Neural progenitor cell (in vitro differentiated cells): ENCODE measurements around the gene UQCR11. TPM values are rescaled to one million over a fixed set of nuclear protein-coding genes. Genes with fewer than 3 reads are reported as not detected.

Experiments used
- DNase-seq: peaks from one replicate; pipeline ENCODE4 v3.0.0-alpha.2; 2016; ENCODE audit warnings: low spot score
- H2AFZ ChIP-seq: fragments of 200-600 bp; sonication (generic); replicated peaks from 2 replicates; pipeline ENCODE4 v1.6.1; 2016; ENCODE audit warnings: antibody characterized with exemption
- H3F3A ChIP-seq: fragments of 200-600 bp; sonication (generic); 2 replicates; pipeline ENCODE4 v1.6.1; 2016; ENCODE audit warnings: antibody characterized with exemption, low read depth
- H3K27ac ChIP-seq: fragments of 200-600 bp; sonication (generic); 2 replicates; pipeline ENCODE4 v1.5.1; 2016; ENCODE audit warnings: mild to moderate bottlenecking
- H3K27me3 ChIP-seq: fragments of 200-600 bp; sonication (generic); 2 replicates; pipeline ENCODE4 v1.6.1; 2016; ENCODE audit warnings: mild to moderate bottlenecking, moderate library complexity
- H3K36me3 ChIP-seq: fragments of 200-600 bp; sonication (generic); 2 replicates; pipeline ENCODE4 v1.5.1; 2016
- H3K4me1 ChIP-seq: fragments of 200-600 bp; sonication (generic); 2 replicates; pipeline ENCODE4 v1.6.1; 2016; ENCODE audit warnings: mixed run types
- H3K4me2 ChIP-seq: fragments of 200-600 bp; sonication (generic); 2 replicates; pipeline ENCODE4 v1.6.1; 2016
- H3K4me3 ChIP-seq: fragments of 200-600 bp; sonication (generic); 2 replicates; pipeline ENCODE4 v1.5.1; 2016
- H3K79me2 ChIP-seq: fragments of 200-600 bp; sonication (generic); 2 replicates; pipeline ENCODE4 v1.6.1; 2016; ENCODE audit warnings: low read depth
- H3K9ac ChIP-seq: fragments of 200-600 bp; sonication (generic); 2 replicates; pipeline ENCODE4 v1.6.1; 2016
- H3K9me3 ChIP-seq: fragments of 200-600 bp; sonication (generic); 2 replicates; pipeline ENCODE4 v1.5.1; 2016; ENCODE audit warnings: low read depth
- H4K20me1 ChIP-seq: fragments of 200-600 bp; sonication (generic); 2 replicates; pipeline ENCODE4 v1.6.1; 2016; ENCODE audit warnings: low read depth
- H3K27ac Mint-ChIP-seq: 3 replicates; pipeline ENCODE4 v1.8.0; 2021; ENCODE audit warnings: mixed read lengths
- H3K27me3 Mint-ChIP-seq: 2 replicates; pipeline ENCODE4 v1.8.0; 2022; ENCODE audit warnings: low read depth, mild to moderate bottlenecking, inconsistent platforms, moderate library complexity, mixed read lengths; ENCODE audit not compliant: insufficient read depth
- H3K36me3 Mint-ChIP-seq: 3 replicates; pipeline ENCODE4 v1.8.0; 2021; ENCODE audit warnings: mixed read lengths
- H3K4me1 Mint-ChIP-seq: 3 replicates; pipeline ENCODE4 v1.8.0; 2021; ENCODE audit warnings: mixed read lengths
- H3K4me3 Mint-ChIP-seq: 3 replicates; pipeline ENCODE4 v1.8.0; 2021; ENCODE audit warnings: mild to moderate bottlenecking, moderate library complexity, mixed read lengths
- H3K9me3 Mint-ChIP-seq: 3 replicates; pipeline ENCODE4 v1.8.0; 2020; ENCODE audit warnings: mixed read lengths
- CTCF ChIP-seq: fragments of 200-600 bp; sonication (generic); IDR thresholded peaks from 2 replicates; pipeline ENCODE4 v1.5.1; 2017; ENCODE audit warnings: antibody characterized with exemption, mild to moderate bottlenecking
- EZH2 ChIP-seq: fragments of 200-600 bp; sonication (generic); IDR thresholded peaks from 2 replicates; pipeline ENCODE4 v1.6.1; 2017; ENCODE audit warnings: antibody characterized with exemption, mild to moderate bottlenecking, moderate library complexity
- EZH2phosphoT487 ChIP-seq: fragments of 200-600 bp; sonication (generic); IDR thresholded peaks from 2 replicates; pipeline ENCODE4 v1.6.1; 2017; ENCODE audit warnings: antibody characterized with exemption
- total RNA-seq: library from RNA; depleted of rRNA; stranded (reverse); fragments of >200 nt; gene quantifications from 2 replicates; pipeline ENCODE4 v1.2.3, GENCODE V29; 2015; ENCODE audit warnings: low replicate concordance

The UQCR11 gene
- total RNA-seq, 1 donor from 2014 or later = 37.4 TPM

- Mint-ChIP-seq H3K9me3 (peaks cover 2% of the 10 kb centered on the region), H3K4me1 (no peaks in the 10 kb centered on the region), H3K36me3 (peaks cover 27% of the 10 kb centered on the region), H3K27me3 (peaks cover 4% of the 10 kb centered on the region), H3K27ac (no peak overlapping the region), H3K4me3 (no peak overlapping the region)
- no peak for DNase-seq
- Histone ChIP-seq H3F3A (peaks cover 17% of the 10 kb centered on the region), H3K4me1 (no peaks in the 10 kb centered on the region), H4K20me1 (peaks cover 64% of the 10 kb centered on the region), H3K4me2 (no peak overlapping the region), H3K9ac (no peak overlapping the region), H3K36me3 (no peaks in the 10 kb centered on the region), H3K27me3 (no peaks in the 10 kb centered on the region), H2AFZ (no peak overlapping the region), H3K79me2 (peaks cover 8% of the 10 kb centered on the region), H3K4me3 (no peak overlapping the region), H3K27ac (no peak overlapping the region), H3K9me3 (no peaks in the 10 kb centered on the region)
- TF ChIP-seq EZH2phosphoT487 = no peak
- no peak for TF ChIP-seq EZH2
- no peak for TF ChIP-seq CTCF
Measured at GRCh38 chr19:1616396-1616795, 11.1 kb upstream of the UQCR11 start.

- Mint-ChIP-seq H3K4me3 (peak overlapping the region; percentile 48), H3K4me1 (no peaks in the 10 kb centered on the region), H3K36me3 (peaks cover 30% of the 10 kb centered on the region), H3K27ac (no peak overlapping the region), H3K9me3 (peaks cover 2% of the 10 kb centered on the region), H3K27me3 (peaks cover 4% of the 10 kb centered on the region)
- no peak for DNase-seq
- Histone ChIP-seq H3K9ac (no peak overlapping the region), H3K4me1 (no peaks in the 10 kb centered on the region), H3K27ac (no peak overlapping the region), H2AFZ (no peak overlapping the region), H3K4me2 (no peak overlapping the region), H3K9me3 (no peaks in the 10 kb centered on the region), H3K27me3 (no peaks in the 10 kb centered on the region), H3F3A (peaks cover 25% of the 10 kb centered on the region), H4K20me1 (peaks cover 54% of the 10 kb centered on the region), H3K4me3 (no peak overlapping the region), H3K36me3 (no peaks in the 10 kb centered on the region), H3K79me2 (peaks cover 8% of the 10 kb centered on the region)
- no peak for TF ChIP-seq EZH2
- TF ChIP-seq EZH2phosphoT487 = no peak
- no peak for TF ChIP-seq CTCF
Measured at GRCh38 chr19:1615156-1615765, 10.0 kb upstream of the UQCR11 start.

GRCh38 chr19:1613808-1614570 is 8.7 kb upstream of the UQCR11 start:
- H3K36me3 ChIP-seq = no peaks in the 10 kb centered on the region
- peaks cover 27% of the 10 kb centered on the region for H3K36me3 Mint-ChIP-seq
- peaks cover 30% of the 10 kb centered on the region for H3F3A ChIP-seq
- H3K79me2 ChIP-seq = peaks cover 8% of the 10 kb centered on the region
- H3K9me3 ChIP-seq = no peaks in the 10 kb centered on the region
- no peaks in the 10 kb centered on the region for H3K4me1 Mint-ChIP-seq
- H4K20me1 ChIP-seq = peaks cover 48% of the 10 kb centered on the region
- no peak overlapping the region for H3K9ac ChIP-seq
- H3K4me1 ChIP-seq = no peaks in the 10 kb centered on the region
- no peaks in the 10 kb centered on the region for H3K27me3 ChIP-seq
- peaks cover 2% of the 10 kb centered on the region for H3K27me3 Mint-ChIP-seq
- no peak overlapping the region for H3K4me3 Mint-ChIP-seq
- DNase-seq = no peak
- TF ChIP-seq EZH2phosphoT487 = no peak
- TF ChIP-seq CTCF = no peak
- TF ChIP-seq EZH2 = no peak
- H3K27ac ChIP-seq = no peak overlapping the region
- H3K4me2 ChIP-seq = no peak overlapping the region
- peaks cover 2% of the 10 kb centered on the region for H3K9me3 Mint-ChIP-seq
- no peak overlapping the region for H3K27ac Mint-ChIP-seq
- no peak overlapping the region for H2AFZ ChIP-seq
- no peak overlapping the region for H3K4me3 ChIP-seq
